Measurements from ENCODE around the gene ABHD14A.
"Not testable (repeated sequence)": the region's sequence is repeated elsewhere in the genome, so short reads cannot be mapped to it uniquely, and the experiment has no call there.

ABHD14A gene

DNA sequence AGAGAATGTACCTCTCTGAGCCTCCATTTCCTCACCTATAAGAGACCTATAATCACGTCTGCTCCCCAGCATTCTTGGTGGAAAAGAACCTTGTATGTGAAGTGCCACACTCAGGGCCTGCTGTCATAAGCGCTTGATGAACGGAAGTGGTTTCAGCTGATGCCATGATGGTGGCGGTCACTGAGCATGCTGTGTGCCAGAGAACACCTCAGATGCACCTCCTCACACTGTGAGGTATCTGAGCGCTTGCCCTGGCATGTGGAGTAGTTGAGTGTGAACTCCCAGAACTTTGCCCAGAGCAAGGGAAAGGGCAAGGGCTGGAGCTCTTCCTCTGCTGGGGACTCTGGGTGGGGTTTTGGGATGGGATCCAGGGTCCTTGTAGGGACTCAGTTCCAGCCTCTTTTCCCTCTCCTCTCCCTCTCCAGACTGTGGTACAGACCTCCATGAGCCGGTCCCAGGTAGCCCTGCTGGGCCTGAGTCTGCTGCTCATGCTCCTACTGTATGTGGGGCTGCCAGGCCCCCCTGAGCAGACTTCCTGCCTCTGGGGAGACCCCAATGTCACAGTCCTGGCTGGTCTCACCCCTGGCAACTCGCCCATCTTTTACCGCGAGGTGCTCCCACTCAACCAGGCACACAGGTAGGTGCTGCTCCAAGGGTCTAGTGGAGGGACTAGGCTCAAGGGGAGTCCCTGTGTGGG, 2.7 kb downstream of the ABHD14A start:
- DNase-seq = no peak

DNA sequence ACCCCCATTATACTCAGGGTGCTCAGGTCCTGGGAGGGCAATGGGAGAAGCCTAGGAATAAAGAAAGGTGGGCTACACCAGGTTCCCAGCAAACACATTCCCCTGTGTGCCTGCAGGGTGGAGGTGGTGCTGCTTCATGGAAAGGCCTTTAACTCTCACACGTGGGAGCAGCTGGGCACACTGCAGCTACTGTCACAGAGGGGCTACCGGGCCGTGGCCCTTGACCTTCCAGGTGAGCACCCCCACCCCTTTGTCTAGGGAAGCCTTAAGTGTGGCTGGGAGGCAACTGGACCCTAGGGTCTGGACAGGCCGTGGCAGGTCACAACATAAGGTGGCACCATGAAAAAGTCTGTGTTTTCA, 3.3 kb downstream of the ABHD14A start:
- no peak for DNase-seq

DNA sequence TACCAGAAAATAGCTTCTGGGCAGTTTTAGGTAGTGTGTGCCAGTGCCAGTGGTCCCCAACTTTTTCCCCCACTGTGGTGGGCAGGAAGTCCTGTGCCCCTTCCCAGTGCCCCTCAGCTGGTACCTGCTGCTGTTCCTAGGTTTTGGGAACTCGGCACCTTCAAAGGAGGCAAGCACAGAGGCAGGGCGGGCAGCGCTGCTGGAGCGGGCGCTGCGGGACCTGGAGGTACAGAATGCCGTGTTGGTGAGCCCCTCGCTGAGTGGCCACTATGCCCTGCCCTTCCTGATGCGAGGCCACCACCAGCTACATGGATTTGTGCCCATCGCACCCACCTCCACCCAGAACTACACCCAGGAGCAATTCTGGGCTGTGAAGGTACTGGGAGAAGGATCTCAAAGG, 5.4 kb downstream of the ABHD14A start:
- DNase-seq = no peak

DNA sequence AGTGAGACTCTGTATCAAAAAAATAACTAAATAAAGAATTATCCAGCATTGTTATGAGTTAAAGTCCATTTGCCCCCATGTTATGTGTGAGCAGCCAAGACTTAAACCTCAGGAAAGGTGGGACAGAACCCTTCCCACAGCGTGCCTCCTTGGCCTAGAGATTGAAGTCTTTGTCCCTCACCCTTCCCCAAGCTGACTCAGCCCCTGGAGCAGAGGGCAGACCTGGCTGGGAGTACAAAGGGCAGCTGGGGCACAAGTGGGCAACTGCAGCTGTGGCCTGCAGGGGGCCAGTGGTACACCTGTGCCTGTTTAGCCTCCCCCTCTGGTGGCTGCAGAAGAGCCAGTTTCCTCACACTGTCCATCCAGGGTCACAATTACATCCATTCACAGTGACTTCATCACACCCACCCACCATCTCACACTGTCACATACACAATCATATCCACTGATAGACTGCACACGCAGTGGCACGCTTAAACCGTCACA, 7.5 kb downstream of the ABHD14A start:
- no peak for DNase-seq

DNA sequence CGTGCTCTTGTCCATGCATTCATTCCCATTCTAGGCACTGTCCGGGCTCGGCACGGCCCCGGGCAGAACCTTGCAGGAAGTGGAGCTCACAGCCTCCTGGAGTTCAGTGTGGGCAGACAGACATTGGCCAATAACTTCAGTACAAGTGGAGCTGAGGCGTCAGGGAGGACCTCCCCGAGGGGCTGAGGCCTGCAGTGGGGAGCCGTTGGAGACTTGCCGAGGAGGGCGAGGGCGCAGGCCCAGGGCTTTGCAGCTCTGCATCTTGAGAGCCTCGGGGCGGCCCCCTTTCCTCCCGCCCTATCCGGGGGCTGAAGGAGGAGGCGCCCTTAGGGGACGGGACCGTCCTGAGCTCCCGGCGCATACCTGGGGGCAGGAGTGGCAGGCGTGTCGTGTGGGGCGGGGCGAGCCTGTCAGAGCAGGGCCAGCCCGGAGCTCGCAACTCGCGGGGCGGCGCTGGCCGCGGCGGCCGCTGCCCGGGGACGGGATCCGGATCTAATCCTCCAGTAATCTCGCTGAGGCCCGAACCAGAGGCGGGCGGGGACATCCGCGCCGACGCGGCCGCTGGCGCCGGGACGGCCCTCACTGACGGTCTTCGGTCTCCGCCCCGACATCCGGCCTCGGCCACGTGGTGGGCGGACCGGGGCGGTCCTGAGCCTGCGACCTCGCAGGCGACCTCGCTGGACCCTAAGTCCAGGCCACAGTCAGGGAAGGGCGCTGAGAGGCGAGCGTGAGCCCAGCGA, 8.1 kb downstream of the ABHD14A start, which contains the start of gene ACY1:
Gene ACY1 (plus strand): TSS at position 698 of the 740 bp plus-strand sequence. CDS start 530 bp downstream, outside the sequence.
- peak; percentile 46 for DNase-seq

DNA sequence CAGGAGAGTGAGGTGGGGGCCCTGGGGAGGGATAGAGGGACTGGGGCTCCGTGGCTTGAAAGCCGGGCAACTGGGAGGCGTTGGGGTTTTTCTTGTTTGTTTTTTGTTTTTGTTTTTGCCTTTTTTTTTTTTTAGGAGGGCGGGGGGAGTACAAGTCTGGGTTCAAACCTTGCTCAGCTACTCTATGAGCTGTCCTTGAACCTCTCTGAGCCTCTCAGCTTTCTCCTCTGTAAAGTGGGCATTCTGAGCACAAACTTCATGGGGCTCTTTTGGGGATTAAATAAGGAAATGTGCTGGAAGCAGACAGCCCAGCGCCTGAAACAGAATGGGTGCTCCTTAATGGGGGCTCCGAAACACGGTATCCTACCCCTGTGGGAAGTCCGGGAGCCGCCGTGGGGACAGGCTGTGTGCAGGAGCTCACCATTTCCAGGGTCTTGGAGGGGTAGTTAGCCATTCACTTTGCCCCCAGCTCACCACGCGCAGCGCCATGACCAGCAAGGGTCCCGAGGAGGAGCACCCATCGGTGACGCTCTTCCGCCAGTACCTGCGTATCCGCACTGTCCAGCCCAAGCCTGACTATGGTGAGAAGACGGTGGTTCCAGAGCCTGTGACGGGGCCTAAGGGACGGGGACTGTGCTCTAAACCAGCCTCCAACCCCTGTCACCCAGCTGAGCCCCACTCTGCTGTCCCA, 8.9 kb downstream of the ABHD14A start:
- no peak for DNase-seq

DNA sequence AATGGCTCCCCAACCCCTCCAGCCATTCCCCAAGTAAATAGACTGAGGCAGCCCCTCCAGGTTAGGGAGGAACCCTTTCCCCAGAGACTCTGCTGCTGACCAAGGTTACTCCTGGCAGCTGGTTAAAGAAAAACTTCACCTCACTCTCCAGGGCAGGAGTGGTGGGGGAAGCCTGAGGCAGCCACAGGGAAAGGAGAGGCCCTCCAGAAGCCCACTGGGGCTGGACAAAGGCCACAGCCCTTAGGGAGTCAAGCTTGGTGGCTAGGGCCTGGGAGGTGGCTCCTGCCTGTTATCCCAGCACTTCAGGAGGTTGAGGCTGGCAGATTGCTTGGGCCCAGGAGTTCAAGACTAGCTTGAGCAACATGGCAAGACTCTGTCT, 9.4 kb downstream of the ABHD14A start:
- no peak for DNase-seq

DNA sequence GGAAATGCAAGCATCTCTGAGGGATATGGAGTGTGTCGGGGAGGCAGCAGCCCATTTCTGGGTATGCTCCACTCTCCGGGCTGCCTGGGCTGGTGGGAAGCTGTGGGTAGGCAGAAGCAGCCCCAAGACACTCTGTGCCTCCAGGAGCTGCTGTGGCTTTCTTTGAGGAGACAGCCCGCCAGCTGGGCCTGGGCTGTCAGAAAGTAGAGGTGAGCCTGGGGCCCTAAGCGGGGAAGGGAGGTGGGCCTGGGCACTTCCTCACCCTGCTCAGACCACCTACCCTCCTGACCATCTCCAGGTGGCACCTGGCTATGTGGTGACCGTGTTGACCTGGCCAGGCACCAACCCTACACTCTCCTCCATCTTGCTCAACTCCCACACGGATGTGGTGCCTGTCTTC, 10.2 kb downstream of the ABHD14A start:
- no peak for DNase-seq

DNA sequence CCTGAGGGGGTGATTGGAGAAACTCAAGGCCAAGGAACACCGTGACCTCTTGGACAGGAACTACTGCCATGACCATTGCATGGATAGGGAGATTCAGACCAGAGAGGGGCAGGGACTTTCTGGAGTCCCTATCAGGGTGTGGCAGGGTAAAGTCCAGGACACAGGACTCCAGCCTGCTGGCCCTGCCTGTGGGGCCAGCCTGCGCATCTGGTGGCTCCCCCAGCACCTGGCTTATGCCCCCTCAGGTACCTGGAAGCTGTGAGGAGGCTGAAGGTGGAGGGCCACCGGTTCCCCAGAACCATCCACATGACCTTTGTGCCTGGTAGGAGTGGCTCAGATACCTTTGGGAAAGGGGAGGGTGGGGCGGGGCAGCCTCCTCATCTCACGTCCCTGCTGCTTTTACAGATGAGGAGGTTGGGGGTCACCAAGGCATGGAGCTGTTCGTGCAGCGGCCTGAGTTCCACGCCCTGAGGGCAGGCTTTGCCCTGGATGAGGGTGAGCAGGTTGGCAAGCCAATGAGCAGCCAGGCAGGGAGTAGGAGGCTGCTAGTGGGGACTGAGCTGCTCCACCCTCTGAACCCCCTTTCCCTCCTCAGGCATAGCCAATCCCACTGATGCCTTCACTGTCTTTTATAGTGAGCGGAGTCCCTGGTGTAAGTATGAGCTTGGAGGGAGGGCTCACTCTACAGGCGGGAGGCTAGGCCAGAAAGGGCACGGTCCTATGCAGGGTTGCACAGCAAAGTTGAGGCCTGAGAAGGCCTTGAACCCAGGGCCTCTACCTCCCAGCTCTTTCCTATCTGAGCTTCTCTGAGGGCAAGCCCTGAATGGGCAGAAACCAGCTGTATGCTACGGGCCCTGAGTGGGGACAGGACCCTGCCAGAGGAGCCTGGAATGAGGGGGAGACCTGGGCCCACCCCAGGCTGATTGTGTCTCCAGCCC, 11.4 kb downstream of the ABHD14A start:
- no peak for DNase-seq

DNA sequence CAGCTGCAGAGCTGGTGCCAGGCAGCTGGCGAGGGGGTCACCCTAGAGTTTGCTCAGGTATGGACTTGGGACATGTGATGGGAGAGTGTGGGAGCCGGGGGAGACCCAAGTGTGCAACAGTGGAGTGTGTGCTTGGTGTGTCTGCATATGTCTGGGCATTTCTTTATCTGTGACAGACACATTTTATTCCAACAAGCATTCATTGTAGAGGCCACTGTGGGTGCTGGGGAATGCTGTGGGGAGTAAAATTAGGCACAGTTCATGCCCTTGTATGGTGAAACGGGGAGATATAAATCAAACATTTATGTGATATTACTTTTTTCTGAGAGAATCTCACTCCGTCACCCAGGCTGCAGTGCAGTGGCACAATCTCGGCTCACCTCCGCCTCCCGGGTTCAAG, 12.7 kb downstream of the ABHD14A start:
- DNase-seq = no peak

DNA sequence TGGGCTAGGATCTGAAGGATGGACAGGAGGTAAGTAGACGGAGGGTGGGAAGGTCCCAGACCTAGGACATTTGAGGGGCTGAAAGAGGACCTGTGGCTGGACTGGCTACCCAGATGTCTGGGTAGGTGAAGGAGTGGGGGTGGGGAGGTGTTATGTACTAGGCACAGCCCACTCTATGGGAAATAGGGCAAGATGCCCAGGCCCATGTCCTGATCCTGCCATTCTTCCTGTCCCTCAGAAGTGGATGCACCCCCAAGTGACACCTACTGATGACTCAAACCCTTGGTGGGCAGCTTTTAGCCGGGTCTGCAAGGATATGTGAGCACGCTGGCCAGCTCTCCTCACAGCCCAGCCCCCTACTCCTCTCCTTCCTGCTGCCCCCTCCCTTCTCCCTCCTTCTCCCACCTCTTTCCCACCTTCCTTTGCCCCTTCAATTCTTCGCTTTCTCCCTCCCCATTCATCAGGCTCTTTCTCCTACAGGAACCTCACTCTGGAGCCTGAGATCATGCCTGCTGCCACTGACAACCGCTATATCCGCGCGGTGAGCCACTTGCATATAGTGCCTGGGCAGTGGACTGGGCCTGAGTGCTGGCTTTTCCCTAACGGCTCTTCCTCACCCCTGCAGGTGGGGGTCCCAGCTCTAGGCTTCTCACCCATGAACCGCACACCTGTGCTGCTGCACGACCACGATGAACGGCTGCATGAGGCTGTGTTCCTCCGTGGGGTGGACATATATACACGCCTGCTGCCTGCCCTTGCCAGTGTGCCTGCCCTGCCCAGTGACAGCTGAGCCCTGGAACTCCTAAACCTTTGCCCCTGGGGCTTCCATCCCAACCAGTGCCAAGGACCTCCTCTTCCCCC, 13.7 kb downstream of the ABHD14A start:
- no peak for DNase-seq

DNA sequence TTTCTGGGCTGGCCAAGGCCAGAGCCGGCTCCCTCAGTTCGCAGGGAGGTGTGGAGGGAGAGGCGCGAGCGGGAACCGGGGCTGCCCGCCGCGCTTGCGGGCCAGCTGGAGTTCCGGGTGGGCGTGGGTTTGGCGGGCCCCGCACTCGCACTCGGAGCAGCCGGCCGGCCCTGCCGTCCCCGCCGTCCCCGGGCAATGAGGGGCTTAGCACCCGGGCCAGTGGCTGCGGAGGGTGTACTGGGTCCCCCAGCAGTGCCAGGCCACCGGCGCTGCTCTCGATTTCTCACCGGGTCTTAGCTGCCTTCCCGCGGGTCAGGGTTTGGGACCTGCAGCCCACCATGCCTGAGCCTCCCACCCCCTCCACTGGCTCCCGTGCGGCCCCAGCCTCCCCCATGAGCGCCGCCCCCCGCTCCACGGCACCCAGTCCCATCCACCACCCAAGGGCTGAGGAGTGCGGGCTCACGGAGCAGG, 15.7 kb downstream of the ABHD14A start:
- not testable (repeated sequence) for DNase-seq

DNA sequence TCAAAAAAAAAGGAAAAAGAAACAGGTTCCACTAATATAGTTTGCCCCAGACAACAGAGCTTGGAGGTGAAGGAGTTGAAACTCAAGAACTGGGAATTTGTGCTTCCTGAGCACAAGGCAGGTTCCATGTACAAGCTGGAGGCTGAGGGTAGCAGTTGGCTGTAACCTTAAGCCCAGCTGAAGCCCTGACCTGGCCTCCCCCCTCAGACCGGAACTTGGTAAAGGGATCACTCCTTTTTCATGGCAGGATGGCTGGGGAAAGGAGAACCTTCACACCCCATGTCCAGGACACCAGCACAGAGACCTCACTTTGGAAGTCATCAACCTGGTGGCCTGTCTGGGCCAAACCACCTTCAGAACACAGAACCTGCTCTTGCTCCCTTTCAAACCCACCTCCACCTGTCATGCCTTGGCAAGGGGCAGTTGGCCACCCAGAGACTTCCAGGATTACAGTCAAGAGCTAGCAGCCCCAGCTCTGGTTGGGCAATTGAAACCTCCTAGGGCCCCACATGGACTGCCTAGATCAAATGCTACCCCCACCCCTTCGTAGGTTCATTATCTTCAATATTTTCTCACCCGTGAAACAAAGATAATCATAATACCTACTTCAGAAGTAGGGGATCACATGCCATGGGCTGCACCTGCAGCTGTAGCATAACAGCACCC, 17.3 kb downstream of the ABHD14A start:
- no peak for DNase-seq

DNA sequence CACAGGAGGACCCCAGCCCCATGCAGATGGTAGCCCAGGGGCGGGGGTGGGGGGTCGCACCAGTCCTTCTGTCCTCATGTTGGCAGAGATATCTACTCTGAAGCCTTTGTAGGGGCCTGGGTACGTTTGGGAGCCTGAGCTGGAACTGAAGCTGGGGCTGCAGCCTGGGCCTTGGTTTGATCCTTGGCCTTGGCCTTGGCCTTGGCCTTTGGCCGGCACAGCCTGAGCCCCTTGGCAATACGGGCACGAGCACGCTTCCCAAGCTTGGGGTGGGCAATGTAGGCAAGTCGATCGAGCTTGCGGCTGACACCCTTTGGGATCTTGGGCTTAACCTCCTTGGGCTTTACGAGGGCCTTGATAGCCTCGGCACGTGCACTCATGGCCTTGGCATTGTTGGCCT, 18.8 kb downstream of the ABHD14A start:
- DNase-seq = not testable (repeated sequence)

DNA sequence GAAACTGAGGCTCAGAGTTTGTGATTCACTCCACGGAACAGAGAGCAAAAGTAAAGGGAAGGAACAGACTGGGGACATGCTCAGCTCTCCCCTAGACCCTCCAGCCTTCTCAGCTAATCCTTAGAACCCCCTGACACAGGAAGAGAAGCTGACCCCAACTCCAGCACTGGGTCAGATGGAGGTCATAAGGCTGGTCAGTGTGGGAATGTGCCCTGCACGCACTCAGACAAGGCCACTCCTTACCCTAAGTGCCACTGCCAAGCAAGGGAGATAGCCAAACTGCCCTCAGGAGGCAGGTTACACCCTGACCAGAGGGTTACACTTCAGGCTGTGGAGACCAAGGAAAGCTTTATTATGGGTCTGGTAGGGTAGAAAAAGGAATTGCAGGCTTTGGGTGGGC, 19.7 kb downstream of the ABHD14A start:
- DNase-seq = no peak

DNA sequence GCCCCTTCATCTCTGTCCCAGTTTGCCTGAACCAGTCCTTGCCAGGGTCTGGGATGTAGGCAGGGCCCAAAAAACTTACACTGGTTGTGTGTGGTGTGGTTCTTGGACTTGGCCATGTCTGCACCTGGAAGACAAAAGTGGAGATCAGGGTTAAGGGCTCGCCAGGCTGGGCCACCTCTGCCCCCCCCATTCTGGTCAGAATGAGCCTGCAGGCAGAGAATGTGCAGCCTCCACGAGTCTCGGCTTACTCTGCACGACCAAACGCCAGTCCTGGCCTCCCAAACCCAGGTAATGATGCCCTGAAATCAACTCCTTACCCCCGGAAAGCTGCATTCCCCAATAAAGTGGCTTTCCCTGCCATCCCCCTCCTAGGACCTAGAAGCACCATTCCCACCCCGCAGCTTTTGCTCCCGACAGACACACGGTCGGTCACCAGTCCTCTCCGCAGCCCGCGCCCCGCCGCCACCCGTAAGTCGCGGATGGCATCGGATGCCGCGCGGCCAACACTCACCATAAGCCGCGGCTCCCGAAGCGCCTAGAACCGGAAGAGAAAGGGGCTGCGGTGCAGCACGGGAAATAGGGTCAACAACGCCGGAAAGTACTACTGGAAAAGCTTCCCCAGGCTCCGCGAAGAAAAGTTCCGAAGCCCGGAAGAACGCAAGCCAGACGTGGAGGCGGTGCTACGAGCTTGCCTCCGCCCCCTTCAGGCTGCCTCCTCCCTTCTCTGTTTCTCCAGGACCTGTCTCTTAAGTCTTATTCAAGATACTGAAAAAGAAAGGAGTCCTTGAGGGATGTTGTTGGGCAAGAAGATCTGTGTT, 20.7 kb downstream of the ABHD14A start, which contains the start of gene RPL29:
Gene RPL29 (minus strand): TSS at position 550 of the 818 bp plus-strand sequence. CDS start 434 bp downstream, at position 116.
- peak; percentile 74 for DNase-seq

DNA sequence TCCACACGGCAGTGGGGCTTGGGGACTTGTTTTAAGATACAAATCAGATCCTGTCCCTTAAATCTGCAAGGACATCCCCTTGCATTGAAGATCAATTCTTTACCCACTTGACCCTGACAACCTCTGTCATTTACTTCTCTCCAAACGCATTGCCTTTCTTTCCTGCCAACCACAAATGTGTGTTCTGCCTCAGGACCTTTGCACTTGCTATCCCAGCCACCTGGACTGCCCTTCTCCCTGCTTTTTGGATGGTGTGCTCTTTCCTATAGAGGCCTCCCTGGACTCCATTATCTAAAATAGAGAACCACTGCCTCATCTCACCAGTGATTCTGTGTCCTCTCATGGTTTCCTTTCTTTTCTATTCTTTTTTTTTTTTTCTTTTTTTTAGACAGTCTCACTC, 22.3 kb downstream of the ABHD14A start:
- no peak for DNase-seq

DNA sequence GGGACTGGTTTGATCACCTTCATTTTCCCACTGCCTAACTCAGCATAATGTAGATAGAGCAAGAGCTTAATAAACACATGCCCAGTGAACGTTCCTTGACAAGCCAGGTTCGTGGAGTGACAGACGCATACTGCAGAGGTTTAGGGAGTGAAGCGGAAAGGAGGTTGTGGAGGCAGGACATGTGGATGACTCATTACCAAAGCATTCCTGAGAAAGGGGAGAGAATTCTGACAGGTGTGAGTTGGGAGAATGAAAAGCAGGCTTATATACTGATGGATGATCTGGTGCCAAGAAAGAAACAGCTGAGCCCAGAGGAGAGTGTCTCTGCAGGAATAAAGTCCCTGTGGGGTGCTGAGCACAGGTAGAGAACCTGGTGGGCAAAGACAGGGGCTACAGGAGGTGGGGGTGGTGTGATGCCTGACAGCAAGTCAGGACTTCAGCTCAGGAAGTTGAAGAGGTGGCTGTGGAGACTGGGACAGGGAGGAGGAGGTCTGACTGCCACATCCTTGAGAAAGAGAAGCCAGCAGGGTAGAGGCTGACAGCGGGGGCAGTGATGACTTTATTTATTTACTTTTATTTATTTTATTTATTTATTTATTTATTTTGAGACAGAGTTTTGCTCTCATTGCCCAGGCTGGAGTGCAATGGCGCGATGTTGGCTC, 23.2 kb downstream of the ABHD14A start:
- DNase-seq = no peak

DNA sequence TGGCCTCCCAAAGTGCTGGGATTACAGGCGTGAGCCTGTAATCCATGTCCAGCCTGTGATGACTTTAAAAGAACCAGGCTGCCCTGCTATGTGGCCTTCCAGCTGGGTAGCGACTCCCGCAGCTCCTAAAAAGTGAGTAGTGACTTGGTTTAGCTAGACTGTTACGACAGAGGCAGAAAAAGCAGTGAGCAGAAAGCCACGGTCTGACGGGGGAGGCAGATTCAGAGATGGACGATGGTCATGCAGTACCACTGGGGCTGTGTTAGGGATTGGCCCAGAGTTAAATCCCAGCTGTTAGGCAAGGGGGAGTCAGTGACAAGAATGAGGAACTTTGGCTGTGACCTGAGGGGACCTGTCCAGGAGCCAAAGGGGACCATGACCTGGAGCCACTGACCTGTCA, 23.9 kb downstream of the ABHD14A start:
- DNase-seq = no peak

All from NCI-H2029 (cell line).